RWPE1 (cell line): ENCODE measurements around the gene MRPS11.
"Not testable (repeated sequence)": the region's sequence is repeated elsewhere in the genome, so short reads cannot be mapped to it uniquely, and the experiment has no call there.

Experiments used
- CTCF ChIA-PET: fragments of 350-600 bp; sonication (Branson Sonifier 250); formaldehyde crosslinking; extraction: SDS; loops from one replicate; lab custom pipeline; 2021; lab: Yijun Ruan, JAX
- POLR2A ChIA-PET: fragments of 400-600 bp; formaldehyde crosslinking; extraction: SDS; loops from one replicate; lab custom pipeline; 2020; ENCODE audit warnings: antibody characterized with exemption; ENCODE audit not compliant: low non-redundant PET; lab: Yijun Ruan, JAX
- DNase-seq: peaks from one replicate; pipeline ENCODE4 v3.0.0; 2012; ENCODE audit warnings: low spot score
- H3K27ac ChIP-seq: fragments of 450-650 bp; 2 replicates; pipeline ENCODE4 v1.5.1; 2017
- CTCF ChIP-seq: fragments of 450-650 bp; conservative IDR thresholded peaks from 2 replicates; pipeline ENCODE4 v1.5.1; 2017; ENCODE audit warnings: low read depth, mild to moderate bottlenecking

The MRPS11 gene

GRCh38 chr15:88509964-88510363 lies 42.5 kb downstream of the MRPS11 start:
- ChIA-PET CTCF (no interaction called here), POLR2A (no interaction called here)
- TF ChIP-seq CTCF = no peak
- H3K27ac ChIP-seq = no peak overlapping the region
- no peak for DNase-seq

DNA sequence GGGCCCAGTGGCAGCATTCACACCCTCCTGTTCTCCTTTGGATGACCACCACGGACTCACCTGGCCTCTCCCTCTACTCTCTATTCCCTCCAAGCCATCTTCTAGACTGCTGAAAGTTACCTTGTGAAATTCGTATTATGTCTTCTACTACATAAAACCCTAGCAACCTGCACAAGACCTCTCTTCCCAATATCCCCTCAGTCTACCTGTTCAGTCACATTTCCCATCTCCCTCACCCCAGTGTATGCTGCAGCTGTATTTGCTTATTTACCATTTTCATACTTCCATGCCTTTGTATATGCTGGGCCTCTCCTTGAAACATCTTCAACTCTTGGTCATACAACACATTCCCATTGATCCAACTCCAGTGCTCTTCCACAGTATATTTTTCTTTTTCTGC lies 43.7 kb downstream of the MRPS11 start:
- ChIA-PET CTCF (no interaction called here), POLR2A (no interaction called here)
- no peak for DNase-seq
- no peak for TF ChIP-seq CTCF
- no peak overlapping the region for H3K27ac ChIP-seq

DNA sequence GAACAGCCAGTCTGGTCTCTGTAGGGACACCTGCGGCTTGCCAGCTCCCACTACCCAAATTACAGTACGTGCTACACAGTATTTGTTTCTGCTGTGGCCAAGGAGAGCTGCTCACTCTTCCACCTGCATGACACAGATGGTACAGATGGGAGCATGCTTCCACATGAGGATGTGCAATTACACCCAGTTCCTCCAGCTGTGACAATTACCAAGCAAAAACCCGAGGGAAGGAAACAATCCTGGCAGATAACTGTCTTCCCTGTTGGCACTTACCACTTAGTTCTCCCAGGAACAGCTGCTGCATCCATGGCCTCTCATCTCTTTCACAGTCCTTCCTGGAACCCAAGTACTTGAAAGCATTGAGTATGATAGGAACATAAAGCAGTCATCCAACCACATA lies 44.6 kb downstream of the MRPS11 start:
- ChIA-PET CTCF (no interaction called here), POLR2A (no interaction called here)
- no peak for TF ChIP-seq CTCF
- no peak for DNase-seq
- no peak overlapping the region for H3K27ac ChIP-seq

DNA sequence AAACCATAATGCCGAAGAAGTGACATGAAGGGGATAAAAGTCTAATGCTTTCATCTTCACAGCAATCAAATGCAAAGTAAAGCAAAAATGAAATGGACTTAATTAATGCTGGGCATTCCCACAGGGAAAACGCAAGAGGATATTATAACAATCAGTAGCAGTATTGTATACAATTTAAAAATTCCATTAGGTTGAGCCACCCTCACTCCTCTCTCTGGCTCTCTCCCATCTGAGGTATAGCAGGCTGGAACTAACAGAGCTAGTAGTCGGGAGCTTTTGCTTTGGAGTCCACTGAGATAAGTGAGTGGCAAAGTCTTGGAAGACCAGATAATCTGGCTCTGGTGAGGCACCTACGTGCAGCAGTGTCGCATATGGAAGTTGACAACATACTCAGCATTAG lies 45.1 kb downstream of the MRPS11 start:
- CTCF ChIA-PET = no interaction called here
- POLR2A ChIA-PET = no interaction called here
- no peak for TF ChIP-seq CTCF

DNA sequence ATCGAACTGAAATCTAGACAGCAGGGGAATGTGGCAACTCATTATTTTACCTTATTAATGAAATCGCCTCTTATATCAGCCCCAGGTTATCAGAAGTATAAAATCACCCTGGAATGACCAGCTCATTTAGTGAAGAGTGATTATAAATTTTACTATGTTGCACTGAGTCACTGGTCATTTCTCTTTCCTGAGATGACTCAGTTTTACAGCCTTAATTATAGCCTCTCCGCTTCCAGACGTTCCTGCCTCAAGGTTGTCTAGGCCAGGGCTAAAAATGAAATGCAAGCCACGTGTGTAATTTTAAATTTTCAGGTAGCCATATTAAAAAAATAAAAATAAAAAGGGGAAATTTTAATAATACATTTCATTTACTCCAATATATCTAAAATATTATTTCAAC lies 45.7 kb downstream of the MRPS11 start:
- CTCF ChIA-PET = no interaction called here
- peak; percentile 62 for DNase-seq
- TF ChIP-seq CTCF = no peak

More for the DNA sequence above, 45.1 kb downstream of the MRPS11 start:
- H3K27ac ChIP-seq = no peak overlapping the region
- DNase-seq = no peak

GRCh38 chr15:88518903-88519302 lies 51.4 kb downstream of the MRPS11 start:
- no peak for DNase-seq
- ChIA-PET POLR2A (no interaction called here), CTCF (no interaction called here)
- TF ChIP-seq CTCF = no peak
- H3K27ac ChIP-seq = no peak overlapping the region

More for the DNA sequence above, 45.7 kb downstream of the MRPS11 start:
- POLR2A ChIA-PET = interaction anchor here (0.7 kb wide), 1 partner anchor 750 kb away, joined by 5 read pairs; no protein-coding TSS in a partner anchor
- no peak overlapping the region for H3K27ac ChIP-seq

DNA sequence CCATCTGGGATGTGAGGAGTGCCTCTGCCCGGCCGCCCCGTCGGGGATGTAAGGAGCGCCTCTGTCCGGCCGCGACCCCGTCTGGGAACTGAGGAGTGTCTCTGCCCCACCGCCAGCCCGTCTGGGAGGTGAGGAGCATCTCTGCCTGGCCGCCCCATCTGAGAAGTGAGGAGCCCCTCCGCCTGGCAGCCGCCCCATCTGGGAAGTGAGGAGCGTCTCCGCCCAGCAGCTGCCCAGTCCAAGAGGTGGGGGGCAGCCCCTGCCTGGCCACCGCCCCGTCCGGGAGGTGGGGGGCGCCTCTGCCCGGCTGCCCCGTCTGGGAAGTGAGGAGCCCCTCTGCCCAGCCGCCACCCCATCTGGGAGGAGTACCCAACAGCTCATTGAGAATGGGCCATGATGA lies 56.6 kb downstream of the MRPS11 start:
- H3K27ac ChIP-seq, POLR2A ChIA-PET, DNase-seq: not testable (repeated sequence)
- CTCF ChIA-PET = interaction anchor here (0.7 kb wide), 1 partner anchor 66 kb away, joined by 4 read pairs; no protein-coding TSS in a partner anchor
